ENCODE measurements around the gene GK.

GRCh38 chrX:30654989-30655607, 1.9 kb downstream of the GK start:
- TF ChIP-seq CTCF (IDR thresholded peaks at IDR 0.05): no peak
- no peak for TF ChIP-seq POLR2A (IDR thresholded peaks at IDR 0.05)

All from uterus (tissue), 2 donors.